ELR (cell line): Measurements from ENCODE around the gene USP35.
A peak's percentile ranks its signal among the peaks of the same experiment; 100 is the strongest.
"Not testable (repeated sequence)": the region's sequence is repeated elsewhere in the genome, so short reads cannot be mapped to it uniquely, and the experiment has no call there.

Experiments used
- DNase-seq: peaks from one replicate; pipeline ENCODE4 v3.0.0-alpha.2; 2015; ENCODE audit warnings: low read depth

The USP35 gene

GRCh38 chr11:78216021-78216420, 27.3 kb downstream of the USP35 start:
- DNase-seq, result no peak

DNA sequence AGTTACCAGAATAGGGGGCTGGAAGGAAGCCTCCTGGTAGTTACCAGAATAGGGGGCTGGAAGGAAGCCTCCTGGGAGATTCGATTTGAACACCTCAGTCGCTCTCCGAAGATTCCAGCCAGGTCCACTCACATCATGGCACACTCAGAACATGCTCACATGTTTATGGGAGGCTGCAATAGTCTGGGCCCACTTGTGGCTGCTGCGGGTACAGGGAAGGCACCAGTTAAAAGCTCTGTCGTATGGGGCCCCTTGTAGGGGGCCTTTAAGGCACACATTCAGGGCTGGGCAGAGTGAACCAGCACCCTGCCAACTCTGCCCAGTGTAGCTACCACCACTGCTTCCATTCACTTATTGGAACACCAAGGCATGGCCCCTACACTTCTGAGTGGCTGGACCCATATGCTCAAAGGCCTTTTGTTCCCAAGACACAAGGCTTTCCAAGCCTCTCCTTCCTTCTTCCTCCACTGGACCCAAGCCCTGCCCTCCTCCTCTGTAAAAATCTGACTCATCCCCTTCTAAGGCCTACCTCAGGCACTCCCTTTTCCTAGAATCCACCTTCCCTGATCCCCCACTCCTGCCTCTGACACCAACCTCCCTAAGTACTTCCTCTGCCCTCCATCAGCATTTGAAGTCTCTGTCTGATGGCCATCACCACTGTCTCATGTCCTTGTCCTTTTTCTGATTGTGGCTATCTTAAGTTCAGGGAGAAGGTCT, 28.0 kb downstream of the USP35 start:
- DNase-seq, result no peak

DNA sequence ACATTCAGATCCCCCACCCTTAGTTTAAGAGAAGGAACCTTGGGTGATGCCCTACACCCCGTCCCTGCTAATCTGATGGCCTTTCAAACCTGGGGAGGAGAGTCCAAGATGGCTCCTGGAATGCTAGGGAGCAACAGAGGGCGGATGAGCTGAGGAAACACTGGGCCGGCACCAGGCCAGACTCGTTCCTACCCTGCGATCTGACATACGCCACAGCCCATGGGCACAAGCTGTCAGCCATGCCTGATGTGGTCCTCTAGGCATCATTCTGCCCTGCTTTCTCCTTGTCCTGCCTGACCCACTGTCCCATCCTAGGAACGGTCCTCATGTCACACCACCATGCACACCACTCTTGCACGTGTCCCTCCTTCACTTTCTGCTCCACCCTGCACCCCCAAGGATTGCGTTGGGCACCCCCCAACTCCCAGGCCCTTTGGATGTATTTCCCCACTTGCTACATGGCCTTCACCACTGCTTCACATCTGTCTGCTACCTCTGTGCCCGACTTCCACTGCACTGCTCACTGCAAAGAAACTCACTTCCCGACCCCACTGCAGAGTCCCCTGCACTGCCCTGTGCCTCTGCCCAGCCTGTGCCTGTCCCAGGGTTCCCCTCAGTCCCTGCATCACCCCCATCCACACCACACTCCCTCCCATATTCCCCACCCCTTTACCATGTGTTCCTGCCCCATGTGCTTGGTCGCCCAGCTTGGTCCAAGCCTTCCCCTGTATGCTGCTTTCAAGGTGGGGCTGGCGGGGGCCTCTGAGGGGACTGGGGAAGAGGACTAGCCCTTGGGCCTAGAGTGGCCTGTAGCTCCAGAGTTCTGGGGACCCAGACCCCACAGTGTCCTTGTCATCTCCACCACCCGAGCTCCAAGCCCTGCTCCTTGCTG, 29.2 kb downstream of the USP35 start:
- DNase-seq, result no peak

- no peak for DNase-seq
Measured at GRCh38 chr11:78218707-78219492, 30.2 kb downstream of the USP35 start.

GRCh38 chr11:78219493-78220217, 30.9 kb downstream of the USP35 start:
- peak; percentile 13 for DNase-seq

- DNase-seq, result no peak
Measured at GRCh38 chr11:78220218-78221157, 31.8 kb downstream of the USP35 start.

DNA sequence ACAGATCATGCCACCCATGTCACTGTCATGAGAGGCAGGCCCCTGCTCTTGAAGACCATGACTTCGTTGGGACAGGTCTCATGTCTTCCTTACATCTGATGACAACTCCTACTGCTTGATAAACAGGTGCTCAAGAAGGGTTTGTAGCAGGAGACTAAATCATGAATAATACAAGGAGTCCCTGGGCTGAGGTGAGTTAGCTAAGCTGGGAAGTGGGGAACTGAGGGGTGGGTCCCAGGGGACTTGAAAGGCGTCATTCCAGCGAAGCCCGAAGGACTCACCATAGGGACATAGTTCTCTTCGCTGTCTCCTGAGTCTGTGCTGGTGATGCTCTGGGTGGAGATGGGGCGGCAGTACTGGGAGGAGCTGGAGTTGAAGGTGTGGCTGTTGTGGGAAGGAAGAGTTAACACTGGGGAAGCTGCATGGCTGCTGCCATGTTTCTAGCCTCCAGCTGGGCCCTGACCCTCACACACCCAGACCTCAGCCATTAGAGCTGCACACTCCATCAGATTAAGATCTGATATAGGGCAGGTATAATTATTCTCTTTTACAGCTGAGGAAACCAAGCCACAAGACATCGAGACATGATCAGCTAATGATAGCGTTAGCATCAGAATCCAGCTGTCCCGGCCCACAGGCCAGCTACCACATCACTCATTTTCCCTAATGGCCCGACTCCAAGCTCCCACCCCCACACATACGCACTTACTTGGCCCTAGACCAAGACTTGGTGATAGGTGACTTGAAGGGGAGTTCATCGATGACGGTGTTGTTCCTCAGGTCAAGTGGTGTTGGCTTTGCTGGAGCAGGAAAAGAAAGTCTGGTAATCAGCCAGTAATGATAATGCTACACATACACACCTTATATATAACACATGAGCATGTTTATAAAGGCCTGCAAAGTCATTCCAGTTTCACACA, 32.9 kb downstream of the USP35 start:
- no peak for DNase-seq

GRCh38 chr11:78222726-78223125, 34.0 kb downstream of the USP35 start:
- DNase-seq, result not testable (repeated sequence)

DNA sequence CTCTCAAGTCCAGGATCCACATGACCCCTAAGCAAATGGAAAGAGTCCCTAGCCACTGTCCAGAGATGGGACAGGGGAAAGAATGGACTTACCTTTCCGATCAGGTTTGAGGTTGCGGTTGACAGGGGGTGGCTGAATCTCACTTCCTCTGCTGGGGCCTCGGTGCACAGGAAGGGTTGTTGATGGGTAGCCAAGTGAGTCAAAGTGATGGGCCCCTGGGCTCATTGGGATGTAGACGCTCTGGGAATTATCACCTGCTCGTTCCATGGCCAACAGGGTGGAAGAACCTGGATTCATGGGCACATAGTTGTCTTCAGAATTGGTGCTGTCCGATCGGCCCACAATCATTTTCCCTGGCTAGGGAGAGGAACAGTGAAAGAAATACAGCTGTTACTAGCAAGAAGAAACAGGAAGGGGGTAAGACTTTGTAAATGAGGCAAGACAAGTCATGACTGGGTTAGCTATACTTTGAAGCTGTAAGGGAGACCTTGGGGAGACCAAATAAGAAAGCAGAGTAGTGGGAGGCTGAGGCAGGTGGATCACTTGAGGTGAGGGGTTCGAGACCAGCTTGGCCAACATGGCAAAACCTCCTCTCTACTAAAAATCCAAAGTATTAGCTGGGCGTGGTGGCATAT, 34.7 kb downstream of the USP35 start:
- no peak for DNase-seq

GRCh38 chr11:78224506-78224905, 35.8 kb downstream of the USP35 start:
- no peak for DNase-seq

- no peak for DNase-seq
Measured at GRCh38 chr11:78224906-78225420, 36.2 kb downstream of the USP35 start.

DNA sequence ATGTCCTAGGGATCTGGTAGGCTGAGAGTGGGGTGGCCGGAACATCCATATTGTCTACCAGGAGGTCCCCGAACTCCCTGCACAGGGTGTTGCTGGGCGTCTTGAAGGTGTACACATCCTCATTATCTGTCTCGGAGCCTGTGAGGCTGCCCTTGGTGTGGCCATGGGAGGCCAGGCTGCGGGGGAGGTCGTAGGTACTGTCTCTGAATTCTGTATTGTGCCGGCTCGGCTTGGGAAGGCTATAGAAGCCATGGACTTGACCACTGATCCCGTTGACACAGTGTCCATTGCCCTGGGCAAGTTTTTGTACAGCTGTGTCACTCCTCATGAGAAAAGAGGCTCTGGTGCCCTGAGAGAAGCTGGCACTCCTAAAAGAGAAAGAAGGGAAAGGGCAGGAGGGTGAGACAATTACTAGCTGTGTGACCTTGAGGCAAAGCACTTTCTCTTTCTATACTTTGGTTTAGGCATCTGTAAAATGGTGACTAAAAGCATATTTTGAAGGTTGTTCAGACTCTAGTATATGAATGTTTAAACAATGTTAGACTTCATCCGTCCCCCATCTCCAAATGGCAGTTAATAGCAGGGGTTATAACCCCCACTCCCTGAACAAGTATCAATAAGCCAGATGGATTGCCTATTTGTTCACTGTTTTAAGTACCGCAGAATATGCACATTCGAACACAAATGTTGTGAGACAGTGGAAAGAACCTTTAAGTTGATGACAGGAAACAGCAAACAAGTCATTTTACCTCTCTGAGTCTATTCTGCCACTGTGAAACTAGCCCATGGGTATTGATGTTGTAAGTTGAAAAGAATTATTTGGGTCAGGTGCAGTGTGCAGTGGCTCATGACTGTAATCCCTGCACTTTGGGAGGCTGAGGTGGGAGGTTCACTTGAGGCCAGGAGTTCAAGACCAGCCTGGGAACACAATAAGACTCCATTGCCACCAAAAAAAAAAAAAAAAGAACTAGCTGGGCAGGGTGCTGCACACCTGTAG, 38.3 kb downstream of the USP35 start:
- DNase-seq, result no peak

DNA sequence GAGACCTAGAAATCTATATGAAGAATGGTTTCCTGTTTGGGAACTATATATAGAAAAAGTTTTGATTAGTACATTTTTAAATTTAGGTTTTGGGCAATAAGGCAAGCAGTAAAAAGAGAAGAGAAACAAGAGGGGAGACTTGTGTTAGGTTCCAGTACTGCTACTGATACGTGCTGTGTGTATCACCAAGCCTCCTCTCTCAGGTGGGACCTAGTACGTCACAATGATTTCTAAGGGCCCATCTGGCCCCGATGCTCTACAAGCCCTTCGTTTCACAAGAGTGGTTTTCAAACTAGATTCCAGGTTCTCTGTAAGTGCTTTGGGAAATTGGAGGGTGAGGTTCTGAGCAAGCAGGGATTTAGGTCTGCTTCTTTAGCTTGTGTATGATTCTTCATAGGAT, 39.2 kb downstream of the USP35 start:
- no peak for DNase-seq

DNA sequence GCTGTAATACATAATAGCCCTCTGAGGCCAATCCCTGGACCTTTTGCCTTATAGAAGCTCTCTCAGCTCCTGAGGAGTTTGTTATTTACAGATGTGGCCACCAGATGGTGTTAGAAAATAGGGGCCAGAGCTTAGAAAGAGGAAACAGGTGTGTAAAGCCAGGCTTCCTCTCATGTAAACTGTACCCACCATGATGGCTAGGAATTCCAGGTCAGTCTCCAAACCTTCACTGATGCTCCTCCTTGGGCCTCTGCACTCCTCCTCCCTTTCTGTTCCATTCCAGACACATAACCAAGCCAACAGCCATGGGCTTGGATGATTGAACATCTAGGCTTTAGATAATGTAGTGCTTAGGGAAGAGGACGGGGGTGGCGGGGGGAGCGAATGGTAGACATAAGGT, 39.7 kb downstream of the USP35 start:
- DNase-seq, result peak; percentile 67

GRCh38 chr11:78229106-78229505, 40.4 kb downstream of the USP35 start:
- DNase-seq, result no peak

DNA sequence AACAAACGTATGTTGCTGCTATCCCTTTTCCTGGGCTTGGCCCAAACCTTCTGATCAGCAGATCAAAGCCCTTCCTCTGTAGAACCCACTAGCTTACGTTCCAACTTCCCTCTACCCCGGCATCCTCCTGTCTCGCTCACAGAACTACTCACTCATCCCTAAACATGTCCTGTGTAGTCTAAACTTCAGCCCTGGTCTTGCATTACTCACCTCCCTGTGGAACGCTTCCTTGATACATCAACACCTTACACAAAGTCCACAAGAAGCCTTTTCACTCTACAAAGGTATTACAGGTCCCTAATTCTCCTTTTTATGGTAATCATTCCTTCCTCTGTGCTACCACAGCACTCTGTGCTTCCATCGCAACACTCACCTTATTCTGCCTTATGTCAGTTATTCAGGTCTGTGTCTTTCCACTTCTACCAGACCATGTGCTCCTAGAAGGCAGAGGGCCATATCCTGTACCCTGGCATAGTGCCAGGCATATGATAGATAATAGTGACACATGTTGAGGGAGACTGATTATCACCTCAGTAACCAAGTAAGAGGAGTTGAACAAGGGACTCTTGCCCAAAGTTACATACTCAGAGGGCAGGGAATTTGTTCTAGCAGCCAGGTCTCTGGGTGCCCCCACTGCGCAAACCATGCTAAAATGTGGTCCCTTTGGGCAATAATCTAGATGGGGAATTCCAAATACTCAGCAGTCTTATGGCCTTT, 41.6 kb downstream of the USP35 start:
- DNase-seq, result no peak

DNA sequence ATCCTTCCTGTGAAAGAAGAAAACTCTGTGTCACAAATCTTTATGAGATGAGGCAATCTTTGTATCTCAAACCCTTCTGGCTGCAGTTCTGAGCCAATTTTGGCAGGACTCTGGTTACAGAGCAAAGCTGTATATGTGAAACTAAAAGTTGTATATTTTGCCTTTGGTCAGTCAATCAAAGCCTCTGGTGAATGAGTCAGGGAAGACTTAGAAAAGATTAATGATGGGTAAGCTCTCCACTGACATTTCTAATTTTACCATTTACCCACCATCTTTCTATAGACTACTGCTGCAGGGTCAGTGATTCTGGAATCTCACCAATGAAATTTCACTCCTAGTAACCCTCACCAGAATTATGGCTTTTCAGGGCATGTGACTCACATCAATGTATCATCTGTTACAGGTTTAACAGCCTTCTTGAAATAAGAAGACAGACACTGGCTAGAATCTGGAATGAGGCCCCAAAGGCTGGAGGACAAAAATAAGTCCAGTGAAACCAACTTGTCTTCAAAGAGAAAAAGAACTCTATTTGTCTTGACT, 43.3 kb downstream of the USP35 start:
- peak; percentile 27 for DNase-seq
